NK-92 (cell line): ENCODE measurements around the gene OR10T2.
"Not testable (repeated sequence)": the region's sequence is repeated elsewhere in the genome, so short reads cannot be mapped to it uniquely, and the experiment has no call there.

Experiments used
- DNase-seq: peaks from one replicate; lab custom pipeline; 2025; ENCODE audit not compliant: unreplicated experiment; lab: John Stamatoyannopoulos, UW

OR10T2 gene

DNA sequence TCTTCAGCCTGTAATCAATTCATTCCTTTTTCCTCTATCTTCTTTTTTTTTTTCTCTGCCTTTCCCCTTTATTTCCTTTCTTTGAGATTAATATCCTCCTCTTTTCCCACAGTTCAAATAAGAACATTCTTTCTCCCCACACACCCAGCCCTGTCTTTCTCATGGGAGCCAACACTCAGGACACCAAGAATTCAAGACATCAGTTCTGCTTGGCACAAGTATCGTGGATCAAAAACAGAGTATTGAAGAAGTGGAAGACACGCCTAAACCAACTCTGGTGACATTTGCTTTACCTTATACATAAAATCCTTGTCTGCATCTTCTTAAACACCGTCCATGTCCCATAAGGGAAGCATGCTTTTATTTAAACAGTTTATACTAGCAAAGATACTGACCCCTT, 42.6 kb downstream of the OR10T2 start:
- no peak for DNase-seq

DNA sequence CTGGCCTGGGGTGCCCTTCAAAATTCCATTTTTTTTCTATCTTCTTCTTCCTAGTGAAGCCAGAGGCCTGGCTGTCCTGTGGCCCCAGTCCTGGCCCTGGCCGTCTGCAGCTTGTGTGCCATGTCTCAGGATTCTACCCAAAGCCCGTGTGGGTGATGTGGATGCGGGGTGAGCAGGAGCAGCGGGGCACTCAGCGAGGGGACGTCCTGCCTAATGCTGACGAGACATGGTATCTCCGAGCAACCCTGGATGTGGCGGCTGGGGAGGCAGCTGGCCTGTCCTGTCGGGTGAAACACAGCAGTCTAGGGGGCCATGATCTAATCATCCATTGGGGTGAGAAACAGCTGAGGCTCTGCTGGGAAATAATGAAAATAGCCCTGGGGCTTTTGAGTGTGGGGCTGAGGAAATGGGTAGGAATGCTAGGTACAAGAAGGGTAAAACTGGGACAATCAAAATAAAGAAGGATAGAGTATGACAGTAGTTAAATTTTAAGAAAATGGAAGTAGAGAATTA, 43.4 kb downstream of the OR10T2 start:
- no peak for DNase-seq

DNA sequence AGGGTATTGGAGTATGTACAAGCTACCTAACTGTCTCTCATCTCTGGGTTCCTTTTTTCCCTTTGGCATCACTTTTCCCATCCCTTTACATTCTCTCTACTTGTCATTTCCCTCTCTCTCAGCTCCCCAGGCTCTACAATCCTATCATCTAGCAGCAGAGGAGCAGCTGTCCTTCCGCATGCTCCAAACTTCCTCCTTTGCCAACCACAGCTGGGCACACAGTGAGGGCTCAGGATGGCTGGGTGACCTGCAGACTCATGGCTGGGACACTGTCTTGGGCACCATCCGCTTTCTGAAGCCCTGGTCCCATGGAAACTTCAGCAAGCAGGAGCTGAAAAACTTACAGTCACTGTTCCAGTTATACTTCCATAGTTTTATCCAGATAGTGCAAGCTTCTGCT, 45.0 kb downstream of the OR10T2 start:
- no peak for DNase-seq

DNA sequence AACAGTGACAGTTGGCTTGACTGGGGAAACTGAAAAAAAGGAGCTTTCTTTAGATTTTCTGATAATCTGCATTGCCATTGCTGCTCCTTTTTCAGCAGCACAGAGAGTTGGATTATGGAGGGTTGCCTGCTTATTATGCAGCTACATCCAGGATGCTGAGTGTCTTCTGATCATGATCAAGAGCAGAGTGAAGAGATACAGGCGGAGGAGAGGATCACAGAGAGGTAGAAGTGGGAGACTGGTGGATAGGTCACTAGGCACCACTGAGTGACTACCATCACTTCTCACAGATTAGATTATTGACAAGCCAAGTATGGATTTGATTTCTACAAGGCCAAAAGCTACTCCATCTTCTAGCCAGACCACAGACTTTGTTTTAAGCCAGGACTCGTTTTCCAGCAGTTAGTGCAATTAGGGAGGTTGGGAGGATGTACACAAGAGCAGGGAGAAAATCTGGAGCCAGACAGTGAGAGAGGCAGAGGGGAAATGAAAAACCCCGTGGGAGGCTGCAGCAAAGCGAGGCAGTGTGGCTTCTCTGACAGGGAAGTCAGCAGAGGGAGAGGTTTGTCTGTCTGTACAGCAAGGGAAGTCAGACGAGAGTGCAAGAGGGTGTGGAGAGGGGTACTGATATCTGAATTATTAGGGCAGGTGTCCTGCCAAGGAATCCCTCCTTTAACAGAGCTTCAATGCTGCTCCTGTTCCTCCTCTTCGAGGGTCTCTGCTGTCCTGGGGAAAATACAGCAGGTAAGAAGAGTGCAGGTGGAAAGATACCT, 45.8 kb downstream of the OR10T2 start, which contains the start of gene CD1E:
CD1E (plus strand) TSS at position 592 of the 773 bp plus-strand sequence; CDS start at position 687, 95 bp downstream.
- DNase-seq = no peak

DNA sequence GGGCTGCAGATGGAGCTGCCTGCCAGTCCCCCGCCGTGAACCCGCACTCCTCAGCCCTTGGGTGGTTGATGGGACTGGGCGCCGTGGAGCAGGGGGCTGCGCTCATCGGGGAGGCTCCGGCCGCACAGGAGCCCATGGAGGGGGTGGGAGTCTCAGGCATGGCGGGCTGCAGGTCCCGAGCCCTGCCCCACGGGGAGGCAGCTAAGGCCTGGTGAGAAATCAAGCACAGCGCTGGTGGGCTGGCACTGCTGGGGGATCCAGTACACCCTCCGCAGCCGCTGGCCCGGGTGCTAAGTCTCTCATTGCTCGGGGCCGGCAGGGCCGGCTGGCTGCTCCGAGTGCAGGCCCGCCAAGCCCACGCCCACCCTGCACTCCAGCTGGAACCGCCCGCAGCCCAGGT, 50.3 kb downstream of the OR10T2 start:
- not testable (repeated sequence) for DNase-seq
